ENCODE results near the gene SASS6. TPM values are rescaled to one million over a fixed set of nuclear protein-coding genes. Genes with fewer than 3 reads are reported as not detected.

SASS6 gene
- total and polyA plus RNA-seq, 9 of the 15 experiments (the other 6 are each of a cell fraction or from before 2014, with no cell fraction given) = 11.6 to 34.1 (median 18.0) TPM

DNA sequence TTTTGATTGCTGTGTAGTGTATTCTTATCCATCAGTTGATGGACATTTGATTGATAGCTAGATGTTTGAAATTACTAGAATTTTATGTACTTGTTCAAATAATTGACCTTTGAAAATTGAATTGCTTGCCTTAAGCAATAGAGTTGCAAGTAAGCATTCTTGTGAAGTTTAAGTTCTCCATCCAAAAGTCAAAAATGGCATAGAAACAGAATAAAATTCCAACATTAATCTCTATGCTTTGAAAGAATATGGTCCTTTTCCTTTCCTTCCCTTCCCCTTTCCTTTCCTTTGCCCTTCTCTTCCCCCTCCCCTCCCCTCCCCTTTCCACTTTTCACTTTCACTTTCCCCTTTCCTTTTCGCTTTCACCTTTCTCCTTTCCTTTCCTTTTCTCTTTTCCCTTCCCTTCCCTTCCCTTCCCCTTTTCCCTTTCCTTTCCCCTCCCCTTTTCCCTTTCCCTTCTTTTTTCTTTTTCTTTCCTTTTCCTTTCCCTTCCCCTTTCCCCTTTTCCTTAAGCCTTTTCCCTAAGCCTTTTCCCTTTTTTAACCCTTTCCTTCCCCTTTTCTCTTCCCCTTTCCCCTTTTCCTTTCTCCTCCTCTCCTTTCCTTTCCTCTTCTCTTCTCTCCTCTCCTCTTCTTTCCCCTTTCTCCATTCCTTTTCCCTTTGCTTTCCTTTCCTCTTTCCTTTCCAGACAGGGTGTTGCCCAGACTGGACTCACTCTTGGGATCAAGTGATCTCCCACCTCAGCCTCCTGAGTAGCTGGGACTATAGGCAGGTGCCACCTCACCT lies 67.4 kb downstream of the SASS6 start (continued):
- TF ChIP-seq, protein P1, sequence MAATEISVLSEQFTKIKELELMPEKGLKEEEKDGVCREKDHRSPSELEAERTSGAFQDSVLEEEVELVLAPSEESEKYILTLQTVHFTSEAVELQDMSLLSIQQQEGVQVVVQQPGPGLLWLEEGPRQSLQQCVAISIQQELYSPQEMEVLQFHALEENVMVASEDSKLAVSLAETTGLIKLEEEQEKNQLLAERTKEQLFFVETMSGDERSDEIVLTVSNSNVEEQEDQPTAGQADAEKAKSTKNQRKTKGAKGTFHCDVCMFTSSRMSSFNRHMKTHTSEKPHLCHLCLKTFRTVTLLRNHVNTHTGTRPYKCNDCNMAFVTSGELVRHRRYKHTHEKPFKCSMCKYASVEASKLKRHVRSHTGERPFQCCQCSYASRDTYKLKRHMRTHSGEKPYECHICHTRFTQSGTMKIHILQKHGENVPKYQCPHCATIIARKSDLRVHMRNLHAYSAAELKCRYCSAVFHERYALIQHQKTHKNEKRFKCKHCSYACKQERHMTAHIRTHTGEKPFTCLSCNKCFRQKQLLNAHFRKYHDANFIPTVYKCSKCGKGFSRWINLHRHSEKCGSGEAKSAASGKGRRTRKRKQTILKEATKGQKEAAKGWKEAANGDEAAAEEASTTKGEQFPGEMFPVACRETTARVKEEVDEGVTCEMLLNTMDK (IDR thresholded peaks at IDR 0.05; ENCODE audit: borderline replicate concordance, insufficient read depth, low read depth, low read length, poor library complexity, severe bottlenecking) = no peak
- TF ChIP-seq THRAP3 (IDR thresholded peaks at IDR 0.05; ENCODE audit: borderline replicate concordance) = peak; percentile 91
- no peak for TF ChIP-seq ZFX (CRISPR knock-in tag; IDR thresholded peaks at IDR 0.05)
- TF ChIP-seq PYGO2 (tag; IDR thresholded peaks at IDR 0.05) = no peak
- TF ChIP-seq, protein P2, sequence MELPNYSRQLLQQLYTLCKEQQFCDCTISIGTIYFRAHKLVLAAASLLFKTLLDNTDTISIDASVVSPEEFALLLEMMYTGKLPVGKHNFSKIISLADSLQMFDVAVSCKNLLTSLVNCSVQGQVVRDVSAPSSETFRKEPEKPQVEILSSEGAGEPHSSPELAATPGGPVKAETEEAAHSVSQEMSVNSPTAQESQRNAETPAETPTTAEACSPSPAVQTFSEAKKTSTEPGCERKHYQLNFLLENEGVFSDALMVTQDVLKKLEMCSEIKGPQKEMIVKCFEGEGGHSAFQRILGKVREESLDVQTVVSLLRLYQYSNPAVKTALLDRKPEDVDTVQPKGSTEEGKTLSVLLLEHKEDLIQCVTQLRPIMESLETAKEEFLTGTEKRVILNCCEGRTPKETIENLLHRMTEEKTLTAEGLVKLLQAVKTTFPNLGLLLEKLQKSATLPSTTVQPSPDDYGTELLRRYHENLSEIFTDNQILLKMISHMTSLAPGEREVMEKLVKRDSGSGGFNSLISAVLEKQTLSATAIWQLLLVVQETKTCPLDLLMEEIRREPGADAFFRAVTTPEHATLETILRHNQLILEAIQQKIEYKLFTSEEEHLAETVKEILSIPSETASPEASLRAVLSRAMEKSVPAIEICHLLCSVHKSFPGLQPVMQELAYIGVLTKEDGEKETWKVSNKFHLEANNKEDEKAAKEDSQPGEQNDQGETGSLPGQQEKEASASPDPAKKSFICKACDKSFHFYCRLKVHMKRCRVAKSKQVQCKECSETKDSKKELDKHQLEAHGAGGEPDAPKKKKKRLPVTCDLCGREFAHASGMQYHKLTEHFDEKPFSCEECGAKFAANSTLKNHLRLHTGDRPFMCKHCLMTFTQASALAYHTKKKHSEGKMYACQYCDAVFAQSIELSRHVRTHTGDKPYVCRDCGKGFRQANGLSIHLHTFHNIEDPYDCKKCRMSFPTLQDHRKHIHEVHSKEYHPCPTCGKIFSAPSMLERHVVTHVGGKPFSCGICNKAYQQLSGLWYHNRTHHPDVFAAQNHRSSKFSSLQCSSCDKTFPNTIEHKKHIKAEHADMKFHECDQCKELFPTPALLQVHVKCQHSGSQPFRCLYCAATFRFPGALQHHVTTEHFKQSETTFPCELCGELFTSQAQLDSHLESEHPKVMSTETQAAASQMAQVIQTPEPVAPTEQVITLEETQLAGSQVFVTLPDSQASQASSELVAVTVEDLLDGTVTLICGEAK (IDR thresholded peaks at IDR 0.05) = peak; percentile 57; the same call in 1 of the 2 replicates
- TF ChIP-seq, protein P2 (CRISPR knock-in tag; IDR thresholded peaks at IDR 0.05) = no peak
- TF ChIP-seq ZNF668 (CRISPR knock-in tag; IDR thresholded peaks at IDR 0.05) = no peak
- 0 out of 2 replicates have a peak, but pooled peaks have one; percentile 25 for TF ChIP-seq POLR2A (conservative IDR thresholded peaks at IDR 0.05)
- TF ChIP-seq, protein P3, sequence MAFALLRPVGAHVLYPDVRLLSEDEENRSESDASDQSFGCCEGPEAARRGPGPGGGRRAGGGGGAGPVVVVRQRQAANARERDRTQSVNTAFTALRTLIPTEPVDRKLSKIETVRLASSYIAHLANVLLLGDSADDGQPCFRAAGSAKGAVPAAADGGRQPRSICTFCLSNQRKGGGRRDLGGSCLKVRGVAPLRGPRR (CRISPR knock-in tag; IDR thresholded peaks at IDR 0.05) = no peak
- TF ChIP-seq SUPT5H (IDR thresholded peaks at IDR 0.05) = peak; percentile 51
- no peak for TF ChIP-seq NEUROD1 (IDR thresholded peaks at IDR 0.05; ENCODE audit: borderline replicate concordance, low read depth, low read length, partially characterized antibody)
- TF ChIP-seq ZNF212 (CRISPR knock-in tag; IDR thresholded peaks at IDR 0.05) = no peak
- TF ChIP-seq, protein P4, sequence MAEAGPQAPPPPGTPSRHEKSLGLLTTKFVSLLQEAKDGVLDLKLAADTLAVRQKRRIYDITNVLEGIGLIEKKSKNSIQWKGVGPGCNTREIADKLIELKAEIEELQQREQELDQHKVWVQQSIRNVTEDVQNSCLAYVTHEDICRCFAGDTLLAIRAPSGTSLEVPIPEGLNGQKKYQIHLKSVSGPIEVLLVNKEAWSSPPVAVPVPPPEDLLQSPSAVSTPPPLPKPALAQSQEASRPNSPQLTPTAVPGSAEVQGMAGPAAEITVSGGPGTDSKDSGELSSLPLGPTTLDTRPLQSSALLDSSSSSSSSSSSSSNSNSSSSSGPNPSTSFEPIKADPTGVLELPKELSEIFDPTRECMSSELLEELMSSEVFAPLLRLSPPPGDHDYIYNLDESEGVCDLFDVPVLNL (CRISPR knock-in tag; IDR thresholded peaks at IDR 0.05; ENCODE audit: low read depth) = no peak
- no peak for TF ChIP-seq FOXJ2 (tag; IDR thresholded peaks at IDR 0.05)

Measured in K562 (cell line).